IPS DF 6.9 (cell line): ENCODE results near the gene TLE7.

Source experiments
- DNase-seq: peaks from one replicate; pipeline ENCODE4 v3.0.0-alpha.2; 2013; ENCODE audit warnings: low read depth, low spot score
- H3K27ac ChIP-seq: one replicate; pipeline ENCODE4 v1.5.1; 2013; ENCODE audit warnings: low read length, control low read depth
- H3K27me3 ChIP-seq: 2 replicates; pipeline ENCODE4 v1.6.1; 2013; ENCODE audit warnings: mild to moderate bottlenecking, low read length; ENCODE audit not compliant: control insufficient read depth, insufficient read depth
- H3K36me3 ChIP-seq: 2 replicates; pipeline ENCODE4 v1.6.1; 2013; ENCODE audit warnings: low read length; ENCODE audit not compliant: control insufficient read depth, insufficient read depth
- H3K4me1 ChIP-seq: 2 replicates; pipeline ENCODE4 v1.6.1; 2013; ENCODE audit warnings: low read length; ENCODE audit not compliant: control insufficient read depth, insufficient read depth
- H3K4me3 ChIP-seq: 2 replicates; pipeline ENCODE4 v1.5.1; 2013; ENCODE audit warnings: mild to moderate bottlenecking, low read length
- H3K9me3 ChIP-seq: 2 replicates; pipeline ENCODE4 v1.6.1; 2013; ENCODE audit warnings: low read length, inconsistent platforms; ENCODE audit not compliant: control insufficient read depth, insufficient read depth
- WGBS: extraction: QIAGEN DNeasy Blood & Tissue Kit; methylation state at CpG from one replicate; pipeline ENCODE4 v1.1.7; 2013; ENCODE audit warnings: mixed read lengths, missing lambda C conversion rate; ENCODE audit not compliant: insufficient read length, insufficient coverage; 5-methylcytosine and 5-hydroxymethylcytosine counted together

The TLE7 gene

GRCh38 chr16:71473891-71474290 lies 32.0 kb upstream of the TLE7 start:
- H3K36me3 ChIP-seq, result peaks cover 2% of the 10 kb centered on the region; the same call in 1 of the 2 replicates
- no CpG with 5 or more reads among the region's 5 CpGs for WGBS
- no peaks in the 10 kb centered on the region for H3K9me3 ChIP-seq
- H3K4me1 ChIP-seq, result no peaks in the 10 kb centered on the region
- H3K27ac ChIP-seq, result no peak overlapping the region
- DNase-seq, result no peak
- no peak overlapping the region for H3K4me3 ChIP-seq
- no peaks in the 10 kb centered on the region for H3K27me3 ChIP-seq

GRCh38 chr16:71472931-71473330 lies 31.1 kb upstream of the TLE7 start:
- no peaks in the 10 kb centered on the region for H3K36me3 ChIP-seq
- no peaks in the 10 kb centered on the region for H3K27me3 ChIP-seq
- no peak for DNase-seq
- WGBS, result no CpG with 5 or more reads among the region's 2 CpGs
- no peaks in the 10 kb centered on the region for H3K4me1 ChIP-seq
- H3K9me3 ChIP-seq, result no peaks in the 10 kb centered on the region
- H3K4me3 ChIP-seq, result no peak overlapping the region
- no peak overlapping the region for H3K27ac ChIP-seq

GRCh38 chr16:71472051-71472450 lies 30.2 kb upstream of the TLE7 start:
- H3K4me3 ChIP-seq, result no peak overlapping the region
- H3K9me3 ChIP-seq, result no peaks in the 10 kb centered on the region
- no peaks in the 10 kb centered on the region for H3K36me3 ChIP-seq
- H3K4me1 ChIP-seq, result no peaks in the 10 kb centered on the region
- DNase-seq, result no peak
- H3K27ac ChIP-seq, result no peak overlapping the region
- no CpG with 5 or more reads among the region's 2 CpGs for WGBS
- H3K27me3 ChIP-seq, result no peaks in the 10 kb centered on the region

GRCh38 chr16:71467810-71468209 lies 26.0 kb upstream of the TLE7 start:
- H3K4me3 ChIP-seq, result no peak overlapping the region
- no peaks in the 10 kb centered on the region for H3K4me1 ChIP-seq
- H3K27me3 ChIP-seq, result no peaks in the 10 kb centered on the region
- no CpG with 5 or more reads among the region's 9 CpGs for WGBS
- no peak for DNase-seq
- H3K9me3 ChIP-seq, result no peaks in the 10 kb centered on the region
- no peak overlapping the region for H3K27ac ChIP-seq
- no peaks in the 10 kb centered on the region for H3K36me3 ChIP-seq

- Histone ChIP-seq H3K27ac (no peak overlapping the region), H3K4me1 (no peaks in the 10 kb centered on the region), H3K36me3 (no peaks in the 10 kb centered on the region), H3K4me3 (no peak overlapping the region), H3K27me3 (no peaks in the 10 kb centered on the region), H3K9me3 (no peaks in the 10 kb centered on the region)
- DNase-seq, result no peak
- no CpG with 5 or more reads among the region's 1 CpG for whole genome bisulfite sequencing
Observed at GRCh38 chr16:71464231-71464630, 22.4 kb upstream of the TLE7 start.

GRCh38 chr16:71461686-71462648 lies 20.1 kb upstream of the TLE7 start, which contains the start of gene ZNF23:
Gene ZNF23, minus strand, starts transcription at chr16:71462247. Its CDS starts 5,451 bp downstream, at chr16:71456796.
- no CpG with 5 or more reads among the region's 52 CpGs for WGBS
- Histone ChIP-seq H3K4me3 (peak within 1 kb of the TSS; percentile 77), H3K36me3 (no peaks in the 10 kb centered on the region), H3K27ac (no peak within 1 kb of the TSS), H3K4me1 (no peaks in the 10 kb centered on the region), H3K27me3 (no peaks in the 10 kb centered on the region), H3K9me3 (no peaks in the 10 kb centered on the region)
- DNase-seq, result no peak

GRCh38 chr16:71460941-71461340 lies 19.1 kb upstream of the TLE7 start:
- no peak overlapping the region for H3K4me3 ChIP-seq
- H3K36me3 ChIP-seq, result no peaks in the 10 kb centered on the region
- H3K27me3 ChIP-seq, result no peaks in the 10 kb centered on the region
- H3K27ac ChIP-seq, result no peak overlapping the region
- H3K9me3 ChIP-seq, result no peaks in the 10 kb centered on the region
- DNase-seq, result no peak
- WGBS, result no CpG with 5 or more reads among the region's 1 CpG
- no peaks in the 10 kb centered on the region for H3K4me1 ChIP-seq

- no peak overlapping the region for H3K4me3 ChIP-seq
- H3K27ac ChIP-seq, result no peak overlapping the region
- H3K27me3 ChIP-seq, result no peaks in the 10 kb centered on the region
- no peaks in the 10 kb centered on the region for H3K4me1 ChIP-seq
- DNase-seq, result no peak
- WGBS, result no CpG with 5 or more reads among the region's 4 CpGs
- no peaks in the 10 kb centered on the region for H3K36me3 ChIP-seq
- no peaks in the 10 kb centered on the region for H3K9me3 ChIP-seq
Observed at GRCh38 chr16:71460236-71460635, 18.4 kb upstream of the TLE7 start.

- no peaks in the 10 kb centered on the region for H3K4me1 ChIP-seq
- no peak for DNase-seq
- no peaks in the 10 kb centered on the region for H3K27me3 ChIP-seq
- no peak overlapping the region for H3K4me3 ChIP-seq
- no peaks in the 10 kb centered on the region for H3K9me3 ChIP-seq
- no peak overlapping the region for H3K27ac ChIP-seq
- no peaks in the 10 kb centered on the region; the same call in 1 of the 2 replicates for H3K36me3 ChIP-seq
Observed at GRCh38 chr16:71459510-71459909, 17.7 kb upstream of the TLE7 start.

GRCh38 chr16:71456801-71457200 lies 14.9 kb upstream of the TLE7 start:
- H3K4me1 ChIP-seq, result no peaks in the 10 kb centered on the region
- no CpG with 5 or more reads among the region's 4 CpGs for WGBS
- no peaks in the 10 kb centered on the region for H3K9me3 ChIP-seq
- H3K4me3 ChIP-seq, result no peak overlapping the region
- H3K36me3 ChIP-seq, result no peaks in the 10 kb centered on the region; the same call in 1 of the 2 replicates
- H3K27ac ChIP-seq, result no peak overlapping the region
- no peak for DNase-seq
- H3K27me3 ChIP-seq, result no peaks in the 10 kb centered on the region

GRCh38 chr16:71453036-71453435 lies 11.2 kb upstream of the TLE7 start:
- DNase-seq, result no peak
- Histone ChIP-seq H3K4me3 (no peak overlapping the region), H3K4me1 (no peaks in the 10 kb centered on the region), H3K9me3 (peaks cover 11% of the 10 kb centered on the region), H3K36me3 (peaks cover 14% of the 10 kb centered on the region), H3K27ac (no peak overlapping the region), H3K27me3 (no peaks in the 10 kb centered on the region)
